HG03469 (cell line): Measurements from ENCODE around the gene ZBED3.
"Not testable (repeated sequence)": the region's sequence is repeated elsewhere in the genome, so short reads cannot be mapped to it uniquely, and the experiment has no call there.

Source experiments
- ATAC-seq: cut with Tn5 transposase; IDR thresholded peaks from one replicate; pipeline ENCODE4 v1.9.1; 2021; ENCODE audit warnings: mild to moderate bottlenecking, moderate library complexity, moderate number of reproducible peaks; ENCODE audit not compliant: unreplicated experiment

Gene ZBED3, protein sequence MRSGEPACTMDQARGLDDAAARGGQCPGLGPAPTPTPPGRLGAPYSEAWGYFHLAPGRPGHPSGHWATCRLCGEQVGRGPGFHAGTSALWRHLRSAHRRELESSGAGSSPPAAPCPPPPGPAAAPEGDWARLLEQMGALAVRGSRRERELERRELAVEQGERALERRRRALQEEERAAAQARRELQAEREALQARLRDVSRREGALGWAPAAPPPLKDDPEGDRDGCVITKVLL

DNA sequence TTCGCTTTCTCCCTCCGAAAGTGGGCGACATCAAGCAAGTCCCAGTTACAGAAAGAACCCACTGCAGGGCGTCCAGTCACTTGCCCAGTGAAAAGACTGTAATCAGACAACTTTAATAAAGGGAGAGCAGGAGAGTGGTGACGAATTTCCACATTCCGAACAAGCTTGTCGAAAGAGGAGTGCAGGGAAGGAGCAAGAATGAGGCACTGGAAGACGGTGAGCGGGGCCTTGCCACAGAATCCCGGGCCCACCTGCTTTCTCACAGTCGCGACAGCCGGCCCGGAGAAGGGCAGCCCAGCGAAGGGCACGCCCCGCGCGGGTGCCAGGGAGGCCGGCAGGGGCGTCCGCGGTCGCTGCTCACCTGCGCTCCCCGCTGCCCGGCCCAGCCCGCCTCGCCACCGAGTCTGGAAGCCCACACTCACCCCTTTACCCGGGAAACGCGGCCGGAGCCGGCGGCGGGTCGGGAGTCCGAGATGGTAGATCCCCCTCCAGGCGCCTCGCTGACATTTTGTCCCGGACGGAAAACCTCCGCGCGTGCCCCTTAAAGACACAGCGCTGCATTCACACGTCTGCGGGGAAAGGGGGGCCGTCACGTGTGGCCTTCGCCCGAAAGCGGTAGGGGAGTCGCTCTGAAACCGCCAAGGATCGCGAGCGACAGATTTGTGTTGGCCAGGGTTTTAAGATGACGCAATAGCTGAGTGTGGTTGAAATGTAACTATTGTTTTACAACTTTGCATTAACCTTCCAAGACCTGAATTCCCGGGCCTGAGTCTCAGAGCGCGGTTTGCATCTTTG is at the start of gene ZBED3:
TSS of gene ZBED3 (minus strand) at position 597 of the 795 bp plus-strand sequence. CDS start 9,407 bp downstream, outside the sequence.
- no peak for ATAC-seq

DNA sequence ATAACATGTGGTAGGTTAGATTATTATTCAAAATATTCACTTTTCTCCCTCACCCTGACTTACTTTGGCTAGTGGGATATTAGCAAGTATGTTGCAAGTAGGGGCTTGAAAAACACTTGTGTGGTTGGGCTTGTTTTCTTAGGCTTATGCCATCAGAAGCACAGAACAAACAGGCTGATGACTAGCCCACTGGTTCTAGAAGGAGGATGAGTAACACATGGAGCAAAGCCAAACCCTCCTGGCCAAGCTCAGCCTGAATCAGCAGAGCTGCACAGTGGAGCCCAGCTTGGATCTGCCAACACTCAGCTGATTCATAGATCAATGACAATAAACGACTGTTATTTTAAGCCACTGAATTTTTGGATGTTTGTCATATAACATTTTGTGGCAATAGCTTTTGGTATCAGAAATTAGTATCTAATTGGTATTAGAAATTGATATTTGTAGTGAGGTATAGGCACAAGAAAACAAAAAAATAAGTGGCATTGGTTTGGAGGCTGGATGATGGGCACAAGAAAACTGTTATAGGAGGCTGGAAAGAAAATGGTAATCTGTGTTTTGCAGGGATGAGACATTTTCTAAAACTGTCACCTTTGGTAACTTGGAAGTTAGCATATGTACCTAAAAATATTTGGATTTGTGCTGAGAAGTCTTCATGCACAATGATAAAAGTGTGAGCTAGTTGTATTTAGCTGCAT is 46.1 kb upstream of the ZBED3 start:
- ATAC-seq: no peak

DNA sequence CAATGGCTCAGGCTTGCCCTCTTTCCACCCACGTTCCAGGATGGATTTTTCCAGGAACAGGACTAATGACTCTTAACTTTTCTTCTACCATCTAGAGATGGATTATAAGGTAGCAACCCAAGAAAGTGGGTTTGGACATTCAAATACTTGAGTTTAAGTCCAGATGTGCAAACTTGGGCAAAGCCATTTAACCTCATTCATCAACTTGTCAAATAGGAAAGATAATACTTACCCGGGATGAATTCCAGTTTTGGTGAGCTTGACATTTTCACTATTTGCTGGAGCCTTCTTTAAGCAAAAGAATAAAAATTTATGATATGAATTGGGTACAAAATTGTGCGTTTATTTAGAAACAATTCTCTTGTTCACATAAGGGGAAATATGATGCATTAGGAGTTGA is 44.3 kb upstream of the ZBED3 start:
- ATAC-seq: no peak

DNA sequence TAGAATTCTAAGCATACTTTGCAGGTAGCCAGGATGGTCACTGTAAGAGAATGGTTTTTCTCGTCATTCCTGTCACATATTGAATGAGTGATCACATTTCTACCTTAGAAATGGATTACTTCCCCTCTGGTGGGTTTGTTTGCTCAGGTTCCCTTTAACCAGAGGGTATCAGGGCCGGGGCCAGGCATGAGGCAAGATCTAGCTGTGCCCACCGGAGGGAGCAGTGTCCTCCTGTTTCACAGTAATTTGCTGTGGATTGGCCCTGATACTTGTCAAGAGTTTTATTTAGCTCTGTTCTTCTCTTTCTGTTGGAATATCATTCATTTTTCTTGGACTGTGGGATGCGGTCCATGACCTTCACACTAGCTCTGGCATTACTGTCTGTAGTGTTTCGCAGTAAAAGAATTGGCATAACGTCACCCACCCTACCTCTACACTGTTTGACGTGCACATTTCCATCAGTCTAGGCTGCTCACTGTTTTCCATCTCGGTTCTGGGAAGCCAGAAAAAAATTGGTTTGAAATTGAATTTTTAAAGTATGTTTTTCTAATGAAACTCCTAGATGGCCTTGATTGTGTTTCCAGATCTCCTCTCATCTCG is 42.4 kb upstream of the ZBED3 start:
- no peak for ATAC-seq

DNA sequence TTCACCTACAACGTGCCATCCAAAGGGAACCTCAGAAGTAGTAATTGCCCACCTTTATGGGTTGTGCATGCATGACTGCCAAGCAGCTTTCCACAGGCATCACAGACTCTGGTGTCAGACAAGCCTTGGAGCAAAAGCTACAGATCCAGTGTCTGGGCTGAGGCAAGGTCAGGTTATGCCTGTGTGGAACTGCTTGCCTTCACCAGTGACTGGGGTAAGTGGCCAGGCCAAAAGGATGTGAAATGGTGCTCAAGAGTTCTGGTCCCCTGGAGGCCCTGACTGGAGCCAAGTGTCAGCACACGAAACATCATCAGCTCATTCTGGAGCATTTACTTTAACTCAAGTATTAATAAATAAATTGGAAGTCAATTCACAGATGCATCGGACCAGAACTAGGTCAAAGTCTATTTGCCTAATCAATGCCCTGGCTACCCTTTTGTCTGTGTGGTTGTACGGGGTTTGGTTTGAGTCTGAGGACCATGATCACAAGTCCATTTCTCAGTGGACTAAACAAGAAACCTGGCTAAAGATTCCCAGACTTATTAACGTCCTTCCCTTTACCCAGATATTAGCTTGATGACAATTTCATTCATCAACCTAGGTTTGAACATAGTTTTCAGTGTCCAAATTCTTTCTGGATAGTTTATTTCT is 41.5 kb upstream of the ZBED3 start:
- no peak for ATAC-seq

DNA sequence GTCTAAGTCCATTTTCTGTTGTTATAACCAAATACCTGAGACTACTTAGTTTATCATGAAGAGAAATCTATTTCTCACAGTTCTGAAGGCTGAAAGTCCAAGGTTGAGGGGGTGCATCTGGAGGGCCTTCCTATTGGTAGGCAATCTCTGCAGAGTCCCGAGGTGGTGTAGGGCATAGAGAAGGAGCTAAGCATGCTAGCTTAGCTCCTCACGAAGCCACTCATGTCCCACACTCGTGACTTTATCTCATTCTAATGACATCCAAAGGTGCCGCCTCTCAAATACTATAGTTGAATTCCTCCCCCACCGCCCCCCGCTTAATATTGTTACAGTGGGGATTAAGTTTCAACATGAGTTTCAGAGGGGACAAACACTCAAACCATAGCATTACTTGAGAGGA is 36.0 kb upstream of the ZBED3 start:
- no peak for ATAC-seq

DNA sequence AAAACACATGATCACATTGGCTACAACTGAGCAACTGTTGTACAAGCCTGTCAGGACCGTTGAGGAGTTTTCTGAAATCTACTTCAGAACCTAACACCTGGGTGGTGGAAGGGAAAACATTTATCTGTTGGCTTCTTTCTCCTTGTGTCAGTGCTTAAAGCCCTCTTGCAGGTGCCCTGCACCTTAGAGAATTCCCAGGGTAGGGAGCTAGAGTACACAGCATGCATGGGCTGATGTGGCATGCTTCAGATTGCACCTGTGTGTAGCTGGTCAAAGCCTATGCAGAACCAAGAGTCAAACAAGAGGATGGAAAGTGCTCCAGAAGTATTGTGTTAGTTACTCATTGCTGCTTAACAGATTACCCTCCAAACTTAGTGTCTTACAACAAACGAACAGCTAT is 33.6 kb upstream of the ZBED3 start:
- ATAC-seq: no peak

DNA sequence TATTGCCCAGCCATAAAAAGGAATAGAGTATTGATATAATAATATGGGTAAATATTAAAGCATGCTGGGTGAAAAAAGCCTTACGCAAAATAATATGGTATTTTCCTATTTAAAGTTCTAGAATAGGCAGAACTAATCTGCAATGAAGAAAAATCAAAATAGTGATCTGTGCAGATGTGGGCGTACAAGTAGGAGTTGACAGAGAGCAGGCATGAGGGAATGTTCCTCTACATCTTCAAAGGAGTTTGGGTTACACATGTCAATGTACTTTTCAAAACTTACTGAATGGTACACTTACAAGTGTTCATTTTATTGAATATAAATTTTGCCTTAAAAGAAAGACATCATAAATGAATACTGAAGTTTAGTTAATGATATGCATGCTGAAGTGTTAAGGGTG is 33.0 kb upstream of the ZBED3 start:
- no peak for ATAC-seq

DNA sequence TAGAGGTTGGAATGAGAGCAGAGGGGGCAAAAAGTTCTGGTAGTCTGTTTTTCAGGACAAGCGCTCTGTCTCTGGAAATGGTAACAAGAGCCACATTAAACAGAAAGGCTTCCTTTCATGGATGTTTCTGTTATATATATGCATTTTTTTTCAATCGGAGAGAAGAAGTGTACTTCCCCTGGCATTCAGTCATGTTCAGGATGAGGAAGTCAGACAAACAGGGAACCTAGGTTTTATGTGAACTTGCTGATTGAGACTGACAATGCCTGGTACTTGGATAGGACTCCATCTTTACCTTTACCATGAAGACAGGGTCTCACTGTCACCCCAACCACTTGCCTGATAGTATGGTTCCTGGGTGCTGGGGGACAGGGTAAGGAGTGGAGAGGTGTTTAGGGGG is 30.1 kb upstream of the ZBED3 start:
- ATAC-seq: no peak

DNA sequence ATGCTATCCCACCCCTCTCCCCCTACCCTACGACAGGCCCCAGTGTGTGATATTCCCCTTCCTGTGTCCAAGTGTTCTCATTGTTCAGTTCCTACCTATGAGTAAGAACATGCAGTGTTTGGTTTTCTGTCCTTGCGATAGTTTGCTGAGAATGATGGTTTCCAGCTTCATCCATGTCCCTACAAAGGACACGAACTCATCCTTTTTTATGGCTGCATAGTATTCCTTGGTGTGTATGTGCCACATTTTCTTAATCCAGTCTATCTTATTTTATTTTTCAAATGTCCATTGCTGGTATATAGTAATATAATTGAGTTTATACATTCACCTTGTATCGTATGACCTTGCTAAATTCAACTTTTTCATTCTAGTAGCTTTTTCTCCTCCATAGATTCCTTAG is 19.9 kb upstream of the ZBED3 start:
- not testable (repeated sequence) for ATAC-seq

DNA sequence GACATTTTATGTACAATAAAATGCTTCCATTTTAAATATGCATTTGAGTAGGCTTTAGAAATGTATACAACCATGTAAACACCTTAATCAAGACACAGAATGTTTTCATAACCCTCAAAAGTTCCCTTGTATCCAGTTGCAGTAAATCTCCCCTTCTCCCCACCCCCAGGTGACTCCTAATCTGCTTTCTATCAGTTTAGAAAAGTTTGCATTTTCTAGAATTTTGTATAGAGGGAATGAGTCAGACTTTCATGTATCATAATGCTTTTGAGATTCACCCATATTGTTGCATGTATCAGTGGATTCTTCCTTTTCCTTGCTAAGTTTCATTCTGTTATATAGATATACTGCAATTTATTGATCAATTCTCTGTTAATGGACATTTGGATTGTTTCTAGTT is 17.7 kb upstream of the ZBED3 start:
- no peak for ATAC-seq

DNA sequence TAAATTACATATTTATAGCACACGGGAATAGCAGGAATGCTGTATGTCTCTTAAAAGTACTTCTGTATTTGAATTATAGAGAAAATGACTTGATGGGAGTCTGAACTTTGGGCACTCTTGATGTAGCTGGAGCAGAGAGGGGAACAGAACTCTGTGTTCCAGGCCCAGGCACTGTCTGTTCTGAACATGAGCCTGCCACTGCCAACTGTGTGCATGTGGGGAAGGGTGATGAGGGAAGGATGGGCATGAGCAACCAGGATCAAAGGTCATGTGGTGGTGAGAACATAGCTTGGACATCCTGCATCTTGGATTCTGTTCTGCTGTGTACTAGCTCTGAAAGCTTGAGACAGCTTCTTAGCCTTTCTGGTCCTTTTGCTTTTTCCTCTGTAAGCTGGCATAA is 16.4 kb upstream of the ZBED3 start:
- no peak for ATAC-seq

DNA sequence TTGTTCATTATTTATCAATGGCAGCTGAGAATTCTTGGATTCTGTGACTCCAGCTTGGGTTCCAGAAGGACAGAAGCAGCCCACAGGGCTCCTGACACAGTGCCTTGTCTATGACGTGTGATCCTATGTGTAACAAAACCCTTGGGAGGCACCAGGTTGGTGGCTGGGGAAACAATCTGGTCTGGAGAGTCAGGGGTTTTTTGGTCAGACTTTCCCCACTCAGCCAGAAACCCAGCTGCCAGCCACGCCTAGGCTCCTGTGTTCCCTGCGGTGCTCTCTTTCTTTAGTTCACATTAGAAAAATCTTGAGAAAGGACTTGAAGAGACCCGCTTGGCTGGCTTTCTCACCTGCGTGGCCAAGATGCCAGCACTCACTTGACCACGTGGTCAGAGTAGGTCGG is 15.5 kb upstream of the ZBED3 start:
- ATAC-seq: no peak

DNA sequence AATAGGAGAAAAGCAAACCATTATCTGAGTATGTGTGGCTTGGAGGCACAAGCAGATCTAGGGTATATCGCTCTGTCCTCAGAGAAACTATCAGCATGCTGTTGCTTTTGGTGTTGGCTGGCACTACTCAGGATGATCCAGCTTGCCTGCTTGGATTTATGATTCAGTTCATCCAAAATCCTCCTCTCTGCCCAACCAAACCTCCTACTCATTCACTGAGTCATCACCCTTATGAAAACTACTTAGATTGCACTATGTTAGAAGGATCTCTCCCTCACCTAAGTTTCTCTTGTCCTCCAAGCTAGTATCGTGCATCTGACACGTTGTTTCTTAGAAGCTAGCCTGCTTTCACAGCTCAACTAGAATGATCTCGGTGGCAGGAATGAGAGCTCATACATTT is 14.2 kb upstream of the ZBED3 start:
- no peak for ATAC-seq

DNA sequence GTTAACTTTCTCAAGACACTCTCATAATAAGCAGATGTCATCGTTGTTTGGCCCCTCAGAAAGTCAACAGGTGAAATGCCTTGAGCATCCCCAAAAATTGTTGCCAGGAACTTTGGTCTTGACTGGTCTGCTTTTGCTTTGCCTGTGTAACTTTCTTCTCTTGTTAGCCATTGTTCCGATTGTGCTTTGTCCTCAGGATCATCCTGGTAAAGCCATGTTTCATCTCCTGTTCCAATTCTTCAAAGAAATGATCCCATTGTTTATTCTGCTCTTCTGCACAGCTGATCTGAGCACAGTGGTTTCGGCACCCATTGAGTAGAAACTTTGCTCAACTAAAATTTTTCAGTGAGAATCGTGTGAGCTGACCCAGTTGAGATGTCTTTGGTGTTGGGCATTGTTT is 8.1 kb upstream of the ZBED3 start:
- ATAC-seq: no peak

DNA sequence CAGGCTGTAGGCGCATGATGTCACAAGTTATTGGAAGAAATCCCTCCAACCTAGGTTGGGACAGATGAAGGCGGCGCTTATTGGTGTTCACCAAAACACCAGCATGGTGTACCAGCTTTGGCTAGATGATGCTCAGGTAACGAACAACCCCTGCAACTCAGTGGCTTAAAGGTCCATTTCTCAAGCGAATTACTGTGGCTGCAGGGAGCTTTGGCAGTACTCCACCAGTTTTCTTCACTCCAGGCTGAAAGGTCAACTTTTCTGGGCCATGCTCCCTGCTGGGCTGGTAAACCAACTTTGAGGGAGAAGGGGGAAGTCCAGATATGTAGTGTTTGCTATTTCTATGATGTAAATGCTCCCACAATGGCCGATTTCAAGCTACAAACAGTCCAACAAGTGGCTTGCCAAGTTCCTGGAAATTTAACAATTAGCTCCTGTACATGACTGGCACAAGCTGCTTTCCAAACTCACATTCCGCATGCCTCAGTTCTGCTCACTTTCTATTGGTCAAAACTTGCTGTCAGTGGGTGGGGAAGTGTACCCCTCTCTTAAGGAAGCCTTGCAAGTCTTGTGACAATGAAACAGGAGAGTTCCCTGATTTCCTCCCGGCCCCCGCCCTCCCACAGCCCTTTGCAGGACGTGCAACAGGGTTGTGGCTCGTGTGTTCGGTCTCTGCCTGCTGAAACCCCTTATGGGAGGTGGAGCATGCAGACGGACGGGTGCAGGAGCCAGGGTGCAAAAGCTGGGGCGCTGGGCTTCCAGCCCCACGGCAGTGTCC is 588 bp upstream of the ZBED3 start:
- no peak for ATAC-seq

DNA sequence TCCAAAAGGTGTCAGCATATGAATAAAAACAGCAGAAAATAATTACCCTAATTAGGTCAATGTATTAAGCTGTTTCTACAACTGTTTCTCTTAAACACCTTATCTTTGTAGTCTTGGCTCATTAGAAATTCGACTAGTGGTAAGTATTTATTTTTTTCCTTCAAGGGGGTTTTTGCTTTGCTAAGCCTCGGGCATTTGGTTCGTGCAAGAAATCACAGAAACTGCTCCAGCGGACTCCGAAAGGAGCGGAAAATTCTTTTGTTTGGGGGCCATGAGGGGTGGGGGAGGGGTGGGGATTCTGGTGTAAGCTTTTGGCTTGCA is 757 bp downstream of the ZBED3 start:
- ATAC-seq: no peak

DNA sequence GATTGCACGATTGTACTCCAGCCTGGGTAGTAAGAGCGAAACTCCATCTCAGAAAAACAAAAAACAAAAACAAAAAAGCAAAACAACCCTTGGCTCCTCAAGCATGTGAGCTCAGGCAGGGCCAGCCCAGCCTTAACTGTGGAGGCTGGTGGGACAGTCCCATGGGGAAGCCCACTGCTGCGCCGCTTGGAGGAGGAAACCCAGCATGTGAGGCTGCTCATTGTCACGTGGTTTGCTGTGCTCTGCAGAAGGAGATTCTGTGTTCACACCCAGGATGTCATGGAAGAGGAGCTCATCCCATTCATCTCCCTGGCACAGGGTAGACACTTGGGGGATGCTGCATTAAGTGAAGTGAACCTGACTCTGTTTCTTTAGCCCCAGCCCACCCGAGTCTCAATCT is 4.0 kb downstream of the ZBED3 start:
- no peak for ATAC-seq

DNA sequence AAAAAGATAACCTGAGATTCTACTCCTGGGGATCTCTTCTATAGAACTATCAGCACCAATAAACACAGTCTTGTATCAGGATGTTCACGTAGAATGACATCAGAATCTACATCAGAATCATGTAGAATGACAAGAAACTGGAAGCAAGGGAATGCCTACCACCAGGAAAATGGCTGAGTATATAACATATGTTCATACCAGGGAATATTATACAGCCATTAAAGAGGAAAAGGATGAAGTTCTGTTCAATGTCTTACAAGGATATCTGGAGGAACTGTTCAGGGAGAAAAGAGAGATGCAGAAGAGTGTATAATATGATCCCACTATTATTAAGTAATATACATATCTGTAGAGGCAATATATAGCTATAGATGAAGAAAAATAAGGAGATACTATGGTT is 4.8 kb downstream of the ZBED3 start:
- ATAC-seq: no peak

DNA sequence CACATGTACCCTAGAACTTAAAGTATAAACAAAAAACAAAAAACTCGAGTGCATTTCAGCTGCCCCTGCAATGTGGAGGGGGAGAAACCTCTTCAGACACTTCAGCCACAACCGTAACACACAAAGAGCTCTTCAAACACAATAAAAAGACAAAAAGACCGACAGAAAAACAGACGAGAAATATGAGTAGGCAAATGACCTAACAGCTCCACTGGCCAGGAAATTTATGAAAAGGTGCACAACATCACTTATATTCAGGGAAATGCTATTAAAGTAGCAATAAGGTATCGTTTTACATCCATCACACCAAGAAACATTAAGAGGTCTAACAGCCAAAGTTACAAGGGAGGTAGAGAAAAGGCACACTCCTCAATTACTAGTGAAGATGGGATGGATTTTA is 6.2 kb downstream of the ZBED3 start:
- ATAC-seq: no peak

DNA sequence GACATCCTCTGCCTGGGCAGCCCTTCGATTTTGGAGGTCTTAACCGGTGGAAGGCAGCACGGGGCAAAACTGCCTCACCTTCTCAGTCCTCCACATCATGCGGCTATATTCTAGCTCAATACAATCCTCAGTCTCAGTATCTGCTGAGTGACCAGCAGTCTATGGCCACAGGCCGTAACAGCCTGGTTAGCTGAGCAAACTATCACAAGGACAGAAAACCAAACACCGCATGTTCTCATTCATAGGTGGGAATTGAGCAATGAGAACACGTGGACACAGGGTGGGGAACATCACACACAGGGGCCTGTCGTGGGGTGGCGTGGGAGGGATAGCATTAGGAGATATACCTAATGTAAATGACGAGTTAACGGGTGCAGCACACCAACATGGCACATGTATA is 6.6 kb downstream of the ZBED3 start:
- ATAC-seq: not testable (repeated sequence)
